ENCODE results near the gene NSMCE1. TPM values are rescaled to one million over a fixed set of nuclear protein-coding genes. Genes with fewer than 3 reads are reported as not detected.

NSMCE1 gene
- total RNA-seq (10 to 100 TPM; 48.6 to 52.7 TPM), polyA plus RNA-seq (ENCODE audit: insufficient read length in 6 of 6) (10 to 100 TPM; 61.5 to 71.7 (median 67.0) TPM)
- long read RNA-seq, donor 1, transcript NSMCE1-201 (8 exons, 1,067 nt), result major isoform, 40 of 49 reads
- long read RNA-seq, donor 1, partial matches to known transcripts, result 6 of 49 reads
- long read RNA-seq, donor 1, other reads (novel, unspliced or antisense), result 0 of 49 reads
- long read RNA-seq, donor 2, transcript NSMCE1-201 (8 exons, 1,067 nt), result major isoform, 14 of 19 reads
- long read RNA-seq, donor 2, partial matches to known transcripts, result 5 of 19 reads
- long read RNA-seq, donor 2, other reads (novel, unspliced or antisense), result 0 of 19 reads
- long read RNA-seq, donor 3, transcript NSMCE1-201 (8 exons, 1,067 nt), result major isoform, 31 of 31 reads
- long read RNA-seq, donor 3, partial matches to known transcripts, result 0 of 31 reads
- long read RNA-seq, donor 3, other reads (novel, unspliced or antisense), result 0 of 31 reads
- long read RNA-seq, donor 4, transcript NSMCE1-201 (8 exons, 1,067 nt), result major isoform, 70 of 82 reads
- long read RNA-seq, donor 4, partial matches to known transcripts, result 5 of 82 reads
- long read RNA-seq, donor 4, other reads (novel, unspliced or antisense), result 7 of 82 reads
- long read RNA-seq, donor 5, transcript NSMCE1-201 (8 exons, 1,067 nt), result major isoform, 34 of 34 reads
- long read RNA-seq, donor 5, partial matches to known transcripts, result 0 of 34 reads
- long read RNA-seq, donor 5, other reads (novel, unspliced or antisense), result 0 of 34 reads
- long read RNA-seq, donor 6, transcript NSMCE1-201 (8 exons, 1,067 nt), result major isoform, 31 of 31 reads
- long read RNA-seq, donor 6, partial matches to known transcripts, result 0 of 31 reads
- long read RNA-seq, donor 6, other reads (novel, unspliced or antisense), result 0 of 31 reads
- long read RNA-seq, donor 7, transcript NSMCE1-201 (8 exons, 1,067 nt), result major isoform, 14 of 14 reads
- long read RNA-seq, donor 7, partial matches to known transcripts, result 0 of 14 reads
- long read RNA-seq, donor 7, other reads (novel, unspliced or antisense), result 0 of 14 reads
- long read RNA-seq, donor 8, transcript NSMCE1-201 (8 exons, 1,067 nt), result major isoform, 13 of 16 reads
- long read RNA-seq, donor 8, partial matches to known transcripts, result 0 of 16 reads
- long read RNA-seq, donor 8, other reads (novel, unspliced or antisense), result 0 of 16 reads
- long read RNA-seq, donor 9, result 0 reads
- long read RNA-seq, donor 10, transcript NSMCE1-201 (8 exons, 1,067 nt), result major isoform, 76 of 89 reads
- long read RNA-seq, donor 10, partial matches to known transcripts, result 7 of 89 reads
- long read RNA-seq, donor 10, other reads (novel, unspliced or antisense), result 6 of 89 reads
- long read RNA-seq, donor 11, result 0 reads
- long read RNA-seq, donor 12, transcript NSMCE1-201 (8 exons, 1,067 nt), result major isoform, 24 of 24 reads
- long read RNA-seq, donor 12, partial matches to known transcripts, result 0 of 24 reads
- long read RNA-seq, donor 12, other reads (novel, unspliced or antisense), result 0 of 24 reads

GRCh38 chr16:27268376-27269299 is at the start of gene NSMCE1:
TSS of gene NSMCE1 (minus strand) at chr16:27268772. CDS start at chr16:27257570, 11,202 bp downstream.
- intact Hi-C loops (cut with DNase I), result no loop called here
- peaks cover 3 to 26% of the 10 kb centered on the region in 2 donors for H3K4me1 ChIP-seq
- H3K36me3 ChIP-seq, result no peaks in the 10 kb centered on the region
- H3K4me3 ChIP-seq, result peak within 1 kb of the TSS; percentile 74 to 79
- peak within 1 kb of the TSS; percentile 69 to 88 for H3K27ac ChIP-seq
- H3K9me3 ChIP-seq, result no peaks in the 10 kb centered on the region
- peak; percentile 99 for ATAC-seq
- H3K27me3 ChIP-seq, result no peaks in the 10 kb centered on the region
- peak in 1 of 2 donors; percentile 48 for TF ChIP-seq CTCF (IDR thresholded peaks at IDR 0.05)
- DNase-seq, result peak; percentile 96 to 98 (median 98)

- Histone ChIP-seq H3K9me3 (no peaks in the 10 kb centered on the region), H3K4me1 (peaks cover 51 to 89% of the 10 kb centered on the region in 2 donors), H3K27me3 (no peaks in the 10 kb centered on the region), H3K4me3 (peak overlapping the region in 1 of 2 donors; percentile 95), H3K27ac (peak overlapping the region; percentile 72 to 100), H3K36me3 (peaks cover 0 to 21% of the 10 kb centered on the region in 2 donors)
- ATAC-seq, result no peak
- DNase-seq, result no peak
- intact Hi-C loops (cut with DNase I), result loop anchor here in 1 of 2 donors (10.0 kb wide), 1 partner anchor 73 kb away; no protein-coding TSS in a partner anchor
- TF ChIP-seq CTCF (IDR thresholded peaks at IDR 0.05), result no peak
These were observed 49.3 kb upstream of the NSMCE1 start for GRCh38 chr16:27317738-27318391.

DNA sequence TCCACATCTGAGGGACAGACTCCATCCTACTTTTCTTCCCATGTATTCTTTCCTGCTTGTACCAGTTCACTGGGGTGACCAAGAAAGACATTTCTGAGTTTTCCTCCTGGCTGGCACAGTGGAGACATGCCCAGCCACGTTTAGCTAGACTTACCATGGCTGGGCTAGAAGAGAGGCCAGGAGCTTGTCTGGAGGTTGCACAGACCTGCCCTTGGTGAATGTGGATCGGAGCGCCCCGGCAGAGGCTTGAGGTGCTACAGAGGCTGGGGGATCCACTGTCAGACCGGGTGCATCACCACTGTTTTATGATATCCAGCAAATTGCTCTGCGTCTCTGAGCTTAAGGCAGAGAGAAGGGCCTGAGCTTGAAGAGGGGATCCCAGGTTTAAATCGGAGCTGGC is 48.7 kb upstream of the NSMCE1 start:
- peak overlapping the region in 1 of 2 donors; percentile 95 for H3K4me3 ChIP-seq
- peaks cover 0 to 15% of the 10 kb centered on the region in 2 donors for H3K36me3 ChIP-seq
- no peak for DNase-seq
- H3K4me1 ChIP-seq, result peaks cover 52 to 89% of the 10 kb centered on the region in 2 donors
- peak overlapping the region; percentile 2 to 100 for H3K27ac ChIP-seq
- intact Hi-C loops (cut with DNase I), result loop anchor here in 1 of 2 donors (10.0 kb wide), 1 partner anchor 73 kb away; no protein-coding TSS in a partner anchor
- no peak for TF ChIP-seq CTCF (IDR thresholded peaks at IDR 0.05)
- no peaks in the 10 kb centered on the region for H3K27me3 ChIP-seq
- ATAC-seq, result no peak
- H3K9me3 ChIP-seq, result no peaks in the 10 kb centered on the region
